T-helper 1 cell (primary cell): Measurements from ENCODE around the gene PDK2.
A peak's percentile ranks its signal among the peaks of the same experiment; 100 is the strongest.

Source experiments
- DNase-seq, 5 donors: peaks; one replicate each; pipeline ENCODE4 v3.0.0-alpha.2; 2012 to 2020

The PDK2 gene

DNA sequence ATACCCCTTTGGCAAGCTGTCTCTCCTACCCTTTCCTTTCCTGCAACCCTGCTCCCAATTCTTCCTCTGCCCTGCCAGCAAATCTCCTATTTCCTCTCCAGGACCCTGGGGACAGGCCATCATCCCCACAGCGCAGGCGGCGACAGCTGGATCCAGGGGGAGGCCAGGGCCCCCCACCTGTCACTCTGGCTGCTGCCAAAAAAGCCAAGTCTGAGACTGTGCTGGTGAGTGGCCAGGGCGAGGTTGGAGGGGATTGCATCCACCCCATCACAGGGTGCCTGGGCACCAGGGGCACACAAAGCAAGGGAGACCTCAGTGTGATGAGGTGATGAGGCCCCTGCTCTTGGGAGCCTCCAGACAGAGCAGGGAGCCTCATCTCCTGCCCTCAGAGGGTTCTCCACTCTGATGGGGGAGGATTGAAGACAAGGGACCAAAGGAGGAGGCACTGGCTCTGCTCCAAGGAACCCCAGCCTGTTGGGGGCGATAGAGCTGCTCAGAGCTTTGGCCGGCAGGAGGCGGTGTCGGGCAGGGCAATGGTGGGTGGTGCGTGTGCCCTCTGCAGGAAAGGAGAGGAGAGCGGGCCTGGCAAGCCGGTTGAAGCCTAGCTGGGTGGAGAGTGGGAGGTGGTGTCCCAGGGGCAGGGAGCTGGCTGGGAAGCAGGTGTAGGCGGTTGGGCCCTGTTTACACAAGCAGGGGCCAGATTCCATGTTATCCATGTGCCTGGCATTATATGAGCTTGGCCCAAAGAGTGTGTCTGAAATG, 15.6 kb upstream of the PDK2 start:
- DNase-seq, result no peak

DNA sequence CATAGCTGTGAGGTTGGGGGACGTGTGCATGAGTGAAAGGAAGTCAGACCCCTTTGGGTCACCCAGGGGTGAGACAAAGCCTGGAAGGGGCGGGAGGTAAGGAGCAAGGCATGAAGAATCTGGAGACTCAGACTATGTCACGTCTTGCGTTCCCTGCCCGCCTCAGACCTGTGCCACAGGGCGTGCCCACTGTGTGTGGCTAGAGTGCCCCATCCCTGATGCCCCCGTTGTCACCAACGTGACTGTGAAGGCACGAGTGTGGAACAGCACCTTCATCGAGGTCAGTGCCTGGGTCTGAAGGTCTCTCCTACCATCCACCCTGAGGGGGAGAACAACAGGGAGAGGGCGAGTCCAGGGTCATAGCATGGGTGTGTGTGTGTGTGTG, 15.1 kb upstream of the PDK2 start:
- no peak for DNase-seq

DNA sequence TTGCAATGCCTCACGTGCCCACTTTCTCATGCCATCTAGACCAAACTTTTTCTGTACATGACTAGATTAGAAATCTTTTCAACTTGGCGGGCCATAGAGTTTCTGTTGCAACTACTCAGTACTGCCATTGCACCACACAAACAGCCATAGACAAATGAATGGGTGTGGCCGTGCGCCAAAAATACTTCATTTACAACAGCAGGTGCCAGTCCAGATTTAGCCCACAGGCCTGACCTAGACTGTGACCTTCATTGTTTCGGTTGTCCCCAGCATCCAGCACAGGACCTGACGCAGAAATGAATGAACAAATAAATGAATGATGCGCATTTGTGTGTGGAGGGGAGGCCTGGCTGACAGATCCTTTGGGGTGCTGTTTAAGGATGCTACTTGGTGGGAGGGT, 14.3 kb upstream of the PDK2 start:
- DNase-seq, result no peak

DNA sequence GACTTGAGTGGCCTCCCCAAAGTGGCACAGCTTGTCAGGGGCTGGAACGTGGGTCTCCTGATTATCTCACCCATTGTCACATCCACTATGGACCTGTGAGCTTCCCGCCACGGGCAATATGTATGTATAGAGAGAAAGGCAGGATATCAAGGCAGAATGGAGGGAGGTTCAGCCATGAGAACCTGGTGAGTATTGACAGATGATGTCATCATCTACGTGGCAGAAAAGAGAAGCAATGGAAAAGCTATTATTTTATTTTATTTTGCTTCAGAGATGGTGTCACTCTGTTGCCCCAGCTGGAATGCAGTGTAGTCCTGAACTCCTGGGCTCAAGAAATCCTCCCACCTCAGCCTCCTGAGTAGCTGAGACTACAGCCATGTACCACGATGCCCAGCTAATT, 13.4 kb upstream of the PDK2 start:
- DNase-seq, result no peak

DNA sequence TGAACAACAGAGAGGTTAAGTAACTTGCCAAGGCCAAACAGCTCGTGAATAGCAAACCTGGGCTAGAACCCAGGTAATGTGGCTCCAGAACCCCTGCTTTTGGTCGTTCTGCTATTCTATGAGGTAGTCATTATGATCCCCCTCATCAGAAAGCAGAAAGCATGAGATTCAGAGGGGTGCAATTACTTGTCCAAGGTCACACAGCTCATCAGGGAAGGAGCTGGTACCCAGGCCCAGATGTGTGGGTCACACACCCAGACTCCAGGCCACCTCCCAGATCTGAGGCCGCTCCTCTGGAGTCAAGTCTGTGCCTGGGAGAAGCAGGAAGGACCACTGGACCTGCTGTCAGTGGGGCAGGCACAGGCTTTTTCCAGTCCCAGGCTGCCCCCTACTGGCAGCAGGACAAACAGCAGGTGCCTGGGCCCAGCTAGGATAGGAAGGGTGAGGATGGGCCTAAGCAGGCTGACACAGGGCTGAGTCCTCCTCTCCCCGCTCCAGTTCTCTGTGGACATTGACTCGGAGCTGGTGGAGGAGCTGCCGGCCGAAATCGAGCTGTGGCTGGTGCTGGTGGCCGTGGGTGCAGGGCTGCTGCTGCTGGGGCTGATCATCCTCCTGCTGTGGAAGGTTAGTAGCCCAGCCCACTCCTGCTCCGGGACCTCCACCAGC, 7.8 kb upstream of the PDK2 start:
- DNase-seq, result peak; percentile 49 to 72 (median 63)

DNA sequence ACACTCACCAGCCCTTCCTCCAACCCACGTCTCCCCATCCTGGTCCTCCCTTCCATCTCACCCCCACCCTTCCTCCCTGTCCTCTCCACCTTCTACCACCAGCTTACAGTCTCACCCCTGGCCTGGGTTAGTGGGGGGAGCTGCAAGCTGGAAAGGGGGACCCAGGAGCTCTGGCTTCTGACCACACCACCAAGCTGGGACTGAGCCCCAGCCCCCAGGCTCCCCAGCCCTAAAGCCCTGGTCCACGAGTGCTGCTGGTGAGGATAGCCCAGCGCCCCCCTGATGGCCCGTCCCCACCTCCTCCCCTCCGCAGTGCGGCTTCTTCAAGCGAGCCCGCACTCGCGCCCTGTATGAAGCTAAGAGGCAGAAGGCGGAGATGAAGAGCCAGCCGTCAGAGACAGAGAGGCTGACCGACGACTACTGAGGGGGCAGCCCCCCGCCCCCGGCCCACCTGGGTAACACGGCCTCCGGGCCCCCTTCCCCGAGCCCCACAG, 7.2 kb upstream of the PDK2 start:
- DNase-seq, result no peak

DNA sequence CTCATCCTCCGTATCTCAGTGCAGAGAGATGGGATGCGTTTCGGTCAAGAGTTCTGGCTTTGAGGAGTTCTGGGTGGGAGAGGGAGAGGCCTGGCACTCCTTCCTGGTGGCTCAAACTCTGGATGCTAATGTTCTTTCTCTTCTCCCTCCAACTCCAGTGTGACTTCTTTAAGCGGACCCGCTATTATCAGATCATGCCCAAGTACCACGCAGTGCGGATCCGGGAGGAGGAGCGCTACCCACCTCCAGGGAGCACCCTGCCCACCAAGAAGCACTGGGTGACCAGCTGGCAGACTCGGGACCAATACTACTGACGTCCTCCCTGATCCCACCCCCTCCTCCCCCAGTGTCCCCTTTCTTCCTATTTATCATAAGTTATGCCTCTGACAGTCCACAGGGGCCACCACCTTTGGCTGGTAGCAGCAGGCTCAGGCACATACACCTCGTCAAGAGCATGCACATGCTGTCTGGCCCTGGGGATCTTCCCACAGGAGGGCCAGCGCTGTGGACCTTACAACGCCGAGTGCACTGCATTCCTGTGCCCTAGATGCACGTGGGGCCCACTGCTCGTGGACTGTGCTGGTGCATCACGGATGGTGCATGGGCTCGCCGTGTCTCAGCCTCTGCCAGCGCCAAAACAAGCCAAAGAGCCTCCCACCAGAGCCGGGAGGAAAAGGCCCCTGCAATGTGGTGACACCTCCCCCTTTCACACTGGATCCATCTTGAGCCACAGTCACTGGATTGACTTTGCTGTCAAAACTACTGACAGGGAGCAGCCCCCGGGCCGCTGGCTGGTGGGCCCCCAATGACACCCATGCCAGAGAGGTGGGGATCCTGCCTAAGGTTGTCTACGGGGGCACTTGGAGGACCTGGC, 6.0 kb upstream of the PDK2 start:
- DNase-seq, result no peak

DNA sequence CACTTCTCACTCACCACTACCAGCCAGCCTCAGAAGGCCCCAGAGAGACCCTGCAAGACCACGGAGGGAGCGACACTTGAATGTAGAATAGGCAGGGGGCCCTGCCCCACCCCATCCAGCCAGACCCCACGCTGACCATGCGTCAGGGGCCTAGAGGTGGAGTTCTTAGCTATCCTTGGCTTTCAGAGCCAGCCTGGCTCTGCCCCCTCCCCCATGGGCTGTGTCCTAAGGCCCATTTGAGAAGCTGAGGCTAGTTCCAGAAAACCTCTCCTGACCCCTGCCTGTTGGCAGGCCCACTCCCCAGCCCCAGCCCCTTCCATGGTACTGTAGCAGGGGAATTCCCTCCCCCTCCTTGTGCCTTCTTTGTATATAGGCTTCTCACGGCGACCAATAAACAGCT, 5.1 kb upstream of the PDK2 start:
- no peak for DNase-seq

DNA sequence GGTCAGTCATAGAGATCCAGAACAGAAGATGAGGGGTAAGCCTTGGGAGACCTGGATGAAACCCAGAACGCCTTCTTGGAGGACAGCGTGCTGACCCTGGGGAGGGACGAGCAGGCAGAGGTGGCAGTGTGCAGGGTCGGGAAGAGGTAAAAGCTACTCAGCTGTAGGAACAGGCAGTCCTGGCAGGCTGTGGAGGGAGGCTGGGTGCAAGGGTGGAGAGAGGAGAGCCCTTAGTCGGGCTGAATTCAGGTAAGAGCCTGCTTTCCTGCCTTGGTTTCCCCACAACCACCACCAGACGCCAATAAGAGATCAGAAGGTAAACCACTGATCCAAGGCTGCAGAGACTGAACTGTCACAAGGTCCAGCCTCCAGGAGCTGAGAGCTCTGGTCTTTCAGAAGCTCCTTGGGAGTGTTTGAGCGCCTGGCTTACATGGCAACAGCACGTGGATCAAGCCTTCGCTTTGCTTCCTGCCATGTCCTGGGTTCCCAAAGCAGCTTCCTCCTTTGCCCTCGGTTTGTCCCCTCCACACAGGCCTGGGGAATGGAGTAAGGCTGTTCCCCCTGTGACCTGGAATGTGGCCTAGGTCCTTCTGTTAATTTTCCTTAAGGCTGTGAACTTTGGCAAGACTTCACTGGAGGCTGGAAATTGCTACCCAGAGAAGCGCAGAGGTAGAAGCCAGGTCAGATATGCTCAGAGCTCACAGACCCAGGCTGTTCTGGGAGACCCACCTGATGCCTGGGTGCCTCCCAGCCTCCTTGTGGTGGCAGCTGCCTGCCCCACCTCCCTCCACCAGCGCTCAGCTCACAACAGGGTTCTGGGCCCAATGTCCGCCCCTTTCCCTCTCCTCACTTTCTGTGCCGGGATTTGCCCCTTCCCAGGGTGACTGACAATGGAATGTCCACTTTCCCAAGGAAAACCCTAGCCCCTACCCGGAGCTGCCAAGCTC, 3.9 kb upstream of the PDK2 start:
- no peak for DNase-seq

DNA sequence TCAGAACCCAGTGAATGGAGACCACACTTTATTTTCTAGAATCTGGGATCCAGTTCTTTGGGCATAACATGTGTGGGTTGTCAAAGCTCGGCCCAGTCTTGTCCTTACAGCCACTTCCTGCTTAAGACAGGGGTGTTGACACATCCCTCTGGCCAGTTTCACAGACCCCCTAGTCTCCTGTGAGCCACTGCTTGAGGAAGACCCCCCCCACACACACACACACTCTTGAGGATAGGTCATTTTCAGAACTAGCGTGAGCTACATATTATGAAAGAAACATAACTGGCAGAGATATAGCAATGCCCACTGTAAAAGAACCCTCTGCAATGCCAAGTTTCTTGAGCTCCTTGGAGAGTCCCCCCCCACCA, 3.2 kb upstream of the PDK2 start:
- DNase-seq, result no peak

DNA sequence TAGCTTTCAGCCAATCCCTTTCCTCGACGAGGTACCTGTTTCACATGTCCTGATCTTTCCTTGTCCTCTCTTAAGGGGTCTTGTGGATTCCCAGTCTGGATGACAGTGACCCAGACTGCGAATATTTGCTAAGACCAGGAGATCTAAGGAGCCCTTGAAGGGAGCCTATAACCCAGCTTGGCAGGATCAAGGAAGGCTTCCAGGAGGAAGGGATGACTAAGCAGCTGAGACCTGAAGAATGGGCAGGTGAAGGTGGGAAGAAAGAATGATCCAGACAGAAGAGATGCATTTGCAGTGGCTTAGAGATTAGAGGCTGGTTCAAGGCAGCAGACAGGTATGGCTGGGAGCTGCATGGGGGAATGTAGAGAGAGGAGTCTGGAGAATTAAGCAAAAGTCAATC, 1.9 kb upstream of the PDK2 start:
- no peak for DNase-seq

DNA sequence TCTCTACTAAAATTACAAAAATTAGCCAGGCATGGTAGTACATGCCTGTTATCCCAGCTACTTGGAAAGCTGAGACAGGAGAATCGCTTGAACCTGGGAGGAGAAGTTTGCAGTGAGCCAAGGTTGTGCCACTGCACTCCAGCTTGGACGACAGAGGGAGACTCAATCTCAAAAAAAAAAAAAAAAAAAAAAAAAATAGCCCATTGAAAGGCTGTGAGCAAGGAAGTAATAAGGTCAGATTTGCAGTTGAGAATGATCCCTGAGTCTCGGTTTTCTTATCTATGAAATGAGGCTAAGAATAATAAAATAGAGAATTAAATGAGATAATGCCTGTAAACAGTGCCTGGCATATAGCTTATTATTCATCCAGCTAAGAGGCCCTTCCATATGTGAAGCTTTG, 1.3 kb upstream of the PDK2 start:
- no peak for DNase-seq

DNA sequence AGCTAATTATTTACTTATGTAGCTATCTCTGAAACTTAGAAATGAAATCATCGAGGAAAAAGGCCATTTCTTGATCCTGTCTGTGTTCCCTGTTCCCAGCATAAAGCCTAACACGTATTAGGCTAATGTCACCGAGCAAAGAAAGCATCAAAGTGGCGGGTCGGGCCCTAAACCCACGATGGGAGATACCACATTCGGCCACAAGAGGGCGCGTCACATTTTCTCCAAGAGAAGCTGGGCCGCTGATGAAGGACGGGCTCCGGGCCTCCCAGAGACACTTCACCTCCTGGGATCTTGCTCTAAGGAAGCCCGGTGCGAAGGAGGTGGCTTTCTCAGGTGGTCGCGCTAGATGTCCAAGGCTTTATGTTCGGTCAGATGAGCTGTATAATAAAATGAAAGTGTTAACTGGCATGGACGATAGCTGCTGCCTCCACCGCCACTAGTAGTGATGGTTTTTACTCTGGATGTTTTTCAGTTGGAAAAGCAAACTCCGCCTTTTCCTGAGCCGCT, 853 bp upstream of the PDK2 start:
- peak; percentile 71 to 91 (median 81) for DNase-seq

DNA sequence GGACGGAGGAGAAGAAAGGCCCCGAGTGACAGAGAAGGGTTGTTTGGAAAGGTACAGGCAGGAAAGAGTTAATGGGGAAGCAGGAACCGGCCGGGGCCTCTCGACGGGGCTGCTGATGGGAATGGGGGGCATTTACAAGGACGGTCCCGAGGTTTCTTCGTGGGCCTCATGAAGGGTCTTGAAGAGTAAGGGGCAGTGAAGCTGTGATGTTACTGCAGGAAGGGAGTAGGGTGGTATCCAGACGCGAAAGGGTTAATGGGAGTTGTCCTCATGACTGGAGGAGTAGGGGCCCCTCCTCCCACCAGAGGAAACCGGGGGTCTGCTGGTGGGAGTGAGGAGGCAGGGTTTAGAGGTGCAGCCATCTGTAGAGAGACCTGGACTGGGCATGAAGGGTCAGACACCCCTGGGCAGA, 481 bp downstream of the PDK2 start:
- no peak for DNase-seq

DNA sequence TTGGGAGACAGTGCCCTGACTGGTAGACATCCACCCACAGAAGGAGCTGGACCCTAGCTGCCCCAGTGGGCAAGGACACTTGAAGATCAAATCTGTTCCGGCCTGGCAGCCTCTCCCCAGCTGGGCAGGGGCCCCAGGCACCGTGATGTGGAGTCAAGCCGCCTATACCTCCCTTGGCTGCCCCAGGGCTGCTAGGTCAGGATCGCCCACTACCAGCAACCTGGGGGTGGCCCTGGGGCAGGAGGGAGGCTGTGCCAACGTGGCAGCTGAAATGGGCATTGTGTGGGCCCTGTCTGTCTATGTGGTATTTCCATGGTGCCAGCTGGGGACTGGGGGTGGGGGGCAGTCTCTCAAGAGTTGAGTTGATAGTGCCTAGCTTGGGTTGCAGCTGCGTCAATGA, 941 bp downstream of the PDK2 start:
- DNase-seq, result no peak

DNA sequence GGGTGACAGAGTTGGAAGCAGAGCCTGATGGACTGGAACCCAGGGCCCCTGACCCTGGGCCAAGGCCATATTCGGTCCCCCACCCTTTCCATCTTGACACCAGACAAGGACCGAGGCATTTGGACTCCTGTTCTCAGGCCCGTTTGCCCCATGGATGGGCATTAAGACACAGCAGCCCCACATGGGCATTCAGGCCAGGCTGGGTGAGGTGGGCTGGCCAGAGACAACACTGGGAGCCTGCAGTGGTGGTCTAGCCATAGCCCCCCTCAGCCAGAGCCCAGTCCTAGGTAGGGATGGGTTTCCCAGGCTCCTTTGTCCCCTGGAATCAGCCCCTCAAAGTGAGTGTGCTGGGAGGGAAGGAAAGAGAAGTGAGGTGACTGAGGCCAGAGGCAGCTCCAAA, 1.6 kb downstream of the PDK2 start:
- no peak for DNase-seq

DNA sequence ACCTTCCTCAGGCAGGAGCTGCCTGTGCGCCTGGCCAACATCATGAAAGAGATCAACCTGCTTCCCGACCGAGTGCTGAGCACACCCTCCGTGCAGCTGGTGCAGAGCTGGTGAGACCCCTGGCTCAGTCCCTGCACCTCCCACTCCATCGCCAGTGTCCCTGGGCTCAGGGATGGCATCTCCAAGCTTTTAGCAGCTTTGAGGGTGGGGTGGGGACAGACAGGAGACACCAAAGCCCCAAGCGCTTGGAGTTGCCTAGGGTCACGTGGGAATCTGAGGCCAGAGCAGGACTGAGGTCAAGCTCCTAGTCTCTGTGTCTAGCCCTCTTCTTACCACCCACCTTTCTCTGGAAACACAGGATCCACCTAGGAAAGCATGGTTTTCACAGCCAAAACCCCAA, 2.3 kb downstream of the PDK2 start:
- DNase-seq, result no peak

DNA sequence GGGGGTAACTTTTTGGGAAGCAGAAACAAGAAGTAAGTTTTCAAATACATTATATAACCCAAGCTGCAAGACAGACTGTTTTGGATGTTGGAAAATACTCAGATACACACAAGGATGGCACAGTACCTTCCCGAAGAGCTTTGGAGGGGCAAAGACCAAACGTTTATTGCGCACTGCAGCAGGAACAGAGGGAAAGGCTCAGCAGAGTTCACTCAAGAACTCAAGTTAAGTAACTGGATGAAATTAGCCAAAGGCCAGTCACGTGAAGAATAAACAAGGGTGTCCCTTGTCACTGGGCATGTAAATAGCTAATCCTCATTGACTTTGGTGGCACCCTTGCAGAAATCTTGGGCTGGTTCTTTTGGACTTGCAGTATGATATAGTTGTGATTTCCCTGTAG, 2.8 kb downstream of the PDK2 start:
- no peak for DNase-seq

DNA sequence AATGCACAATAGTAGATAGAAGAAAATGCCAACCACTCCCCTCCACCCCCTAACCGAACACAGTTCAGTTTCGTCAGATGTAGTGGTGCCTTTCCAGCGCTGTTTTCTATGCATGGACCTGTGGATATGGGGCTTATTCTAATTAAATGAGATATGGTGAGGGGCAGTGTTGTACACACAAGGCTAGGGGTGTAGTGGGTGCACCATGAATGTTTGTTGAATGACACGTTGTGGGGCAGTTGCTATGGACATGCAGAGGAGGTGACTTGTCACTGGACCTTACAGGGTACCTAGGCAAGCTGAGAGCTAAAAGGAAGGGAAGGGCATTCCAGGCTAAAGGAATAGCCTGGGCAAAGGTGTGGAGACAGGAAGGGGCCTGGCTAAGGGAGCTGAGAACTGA, 3.4 kb downstream of the PDK2 start:
- no peak for DNase-seq

DNA sequence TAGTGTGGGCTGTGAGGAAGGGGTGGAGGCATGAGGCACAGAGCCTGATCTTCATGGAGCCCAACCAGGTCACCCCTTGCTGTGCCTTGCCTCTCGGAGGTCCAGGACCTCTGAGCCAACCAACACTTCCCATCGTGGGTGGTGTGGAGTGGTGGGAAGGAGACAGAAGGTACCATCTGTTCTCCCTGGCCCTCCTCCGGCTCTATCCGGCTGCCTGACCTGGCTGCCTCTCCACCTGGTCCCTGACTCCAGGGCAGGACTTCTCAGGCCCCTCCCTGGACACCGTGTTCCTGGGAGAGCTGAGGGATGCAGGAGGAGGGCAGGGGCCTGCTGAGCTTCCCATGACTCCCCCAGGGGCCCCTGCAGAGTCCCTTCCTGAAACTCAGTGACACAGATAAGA, 3.9 kb downstream of the PDK2 start:
- DNase-seq, result no peak

DNA sequence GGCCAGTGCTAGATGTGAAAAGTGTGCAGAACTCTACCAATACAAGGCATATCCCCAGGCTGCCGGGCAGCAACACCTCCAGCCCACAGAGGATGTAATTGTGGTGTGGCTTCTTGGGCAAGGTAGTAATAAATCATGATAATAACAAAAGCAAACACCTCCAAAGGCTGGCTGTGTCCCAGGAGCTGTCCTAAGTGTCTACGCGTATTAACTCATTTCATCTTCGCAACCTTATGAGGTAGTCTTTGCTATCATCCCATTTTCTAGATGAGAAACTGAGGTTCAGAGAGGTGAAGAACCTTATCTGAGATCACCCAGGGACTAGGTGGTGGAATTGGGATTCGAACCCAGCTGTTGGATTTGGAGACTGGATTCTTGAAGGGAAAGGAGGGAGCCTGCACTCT, 5.3 kb downstream of the PDK2 start:
- no peak for DNase-seq

DNA sequence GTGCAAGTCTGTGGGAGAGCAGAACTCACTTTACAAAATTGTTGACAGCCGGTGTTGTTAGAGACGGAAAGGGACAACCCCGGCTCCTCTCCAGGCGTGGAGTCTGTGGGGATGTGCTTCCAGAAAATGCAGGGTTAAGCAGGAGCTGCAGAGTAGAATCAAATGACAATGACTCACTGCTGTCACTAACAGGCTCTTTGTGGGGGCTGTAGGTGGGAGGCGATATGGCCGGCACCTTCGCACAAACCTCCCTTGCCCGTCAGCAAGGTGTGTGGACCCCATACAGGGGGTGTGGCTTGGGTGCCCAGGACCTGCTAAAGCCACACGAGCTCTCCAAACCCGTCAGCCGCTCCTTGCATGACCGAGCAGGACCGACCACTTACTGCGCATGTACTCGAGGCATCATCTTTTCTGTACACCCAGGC, 5.8 kb downstream of the PDK2 start:
- DNase-seq, result no peak
